Psoas muscle (tissue), 8 donors: ENCODE data around the gene RBM23. TPM values are rescaled to one million over a fixed set of nuclear protein-coding genes. Genes with fewer than 3 reads are reported as not detected.
A peak's percentile ranks its signal among the peaks of the same experiment; 100 is the strongest.

ENCODE experiments used
- ATAC-seq, 4 donors: fragments of 200-7000 bp; cut with Tn5 transposase; one replicate each; pipeline ENCODE4 v1.9.1; 2020; ENCODE audit warnings: moderate library complexity in 3 of 4, mild to moderate bottlenecking in 2 of 4
- DNase-seq, 2 donors: peaks; one replicate each; pipeline ENCODE4 v3.0.0-alpha.2; 2020
- H3K27ac ChIP-seq: fragments of 200-600 bp; one replicate; pipeline ENCODE4 v1.8.0; 2022
- H3K27me3 ChIP-seq, 3 donors: fragments of 200-600 bp in 1 of 3; one replicate each; pipeline versions ENCODE4 v1.6.1 to v1.8.0; 2013 to 2022; ENCODE audit warnings: low read length in 2 of 3, mild to moderate bottlenecking in 2 of 3, moderate library complexity in 1 of 3; ENCODE audit not compliant: insufficient read depth in 3 of 3
- H3K36me3 ChIP-seq, 2 donors: fragments of 200-600 bp in 1 of 2; one replicate each; pipeline versions ENCODE4 v1.6.1 to v1.8.0; 2013 to 2022; ENCODE audit warnings: low read depth in 1 of 2, mild to moderate bottlenecking in 1 of 2, moderate library complexity in 1 of 2; ENCODE audit not compliant: insufficient read depth in 1 of 2
- H3K4me1 ChIP-seq: fragments of 200-600 bp; one replicate; pipeline ENCODE4 v1.8.0; 2022
- H3K4me3 ChIP-seq: fragments of 200-600 bp; one replicate; pipeline ENCODE4 v1.8.0; 2022; ENCODE audit warnings: mild to moderate bottlenecking
- H3K9me3 ChIP-seq: fragments of 200-600 bp; one replicate; pipeline ENCODE4 v1.8.0; 2022
- WGBS, 3 donors: extraction: QIAGEN DNeasy Blood & Tissue Kit; methylation state at CpG; one replicate each; pipeline versions ENCODE4 v1.1.6 to v1.1.7; 2013; 5-methylcytosine and 5-hydroxymethylcytosine counted together
- intact Hi-C, 2 donors: fragments of 100-400 bp; cut with DNase I; formaldehyde crosslinking; loops; one replicate each; pipeline versions ENCODE4 v1.11.0 to v1.14.2; 2022
- polyA plus RNA-seq, 3 donors: library from polyadenylated mRNA; stranded (reverse); fragments of 200-250 nt; gene quantifications; one replicate each; pipeline ENCODE4 v1.2.3, GENCODE V29; 2013
- total RNA-seq, 4 donors: library from RNA; stranded (reverse); fragmentation: NEBNext Ultra II Directional in 2 of 4; extraction: Animal tissue kit (Norgen Biotek cat#: 25700) in 2 of 4; gene quantifications; one replicate each; pipeline versions ENCODE4 v1.2.1 to v1.2.4, GENCODE V29; 2021 to 2023
- TF ChIP-seq, protein P1 (sequence below): fragments of 200-600 bp; IDR thresholded peaks from one replicate; pipeline ENCODE4 v1.8.0; 2022; ENCODE audit warnings: antibody characterized with exemption
- donor health status: healthy with polysubstance abuse.
- donor health status: DM: no; HTN: no; CAD: no; lungs with moderate emphysema.
- donor health status: Bipolar disorder and iron deficiency.
- donor health status: healthy.
- donor health status: DM: yes; HTN: yes; CAD: no.
- donor health status: DM: no; HTN: no; CAD: no.
- donor health status: DM: no; HTN: no; CAD: no.
- donor health status: DM: yes; HTN: yes; CAD: no.

The RBM23 gene
- total and polyA plus RNA-seq, 7 donors, result 18.4 to 42.1 (median 26.7) TPM

DNA sequence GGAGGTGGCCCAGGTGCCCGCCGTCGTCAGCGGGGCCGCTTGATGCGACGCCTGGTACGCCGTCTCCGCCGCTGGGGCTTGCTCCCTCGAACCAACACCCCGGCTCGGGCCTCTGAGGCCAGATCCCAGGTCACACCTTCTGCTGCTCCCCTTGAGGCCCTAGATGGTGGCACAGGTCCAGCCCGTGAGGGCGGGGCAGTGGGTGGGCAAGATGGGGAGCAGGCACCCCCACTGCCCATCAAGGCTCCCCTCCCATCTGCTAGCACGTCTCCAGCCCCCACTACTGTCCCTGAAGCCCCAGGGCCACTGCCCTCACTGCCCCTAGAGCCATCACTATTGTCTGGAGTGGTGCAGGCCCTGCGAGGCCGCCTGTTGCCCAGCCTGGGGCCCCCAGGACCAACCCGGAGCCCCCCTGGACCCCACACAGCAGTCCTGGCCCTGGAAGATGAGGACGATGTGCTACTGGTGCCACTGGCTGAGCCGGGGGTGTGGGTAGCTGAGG is 41.9 kb downstream of the RBM23 start:
- no peak overlapping the region for H3K27ac ChIP-seq
- ATAC-seq (no peak), DNase-seq (no peak)
- peaks cover 5% of the 10 kb centered on the region for H3K4me1 ChIP-seq
- TF ChIP-seq, protein P1, sequence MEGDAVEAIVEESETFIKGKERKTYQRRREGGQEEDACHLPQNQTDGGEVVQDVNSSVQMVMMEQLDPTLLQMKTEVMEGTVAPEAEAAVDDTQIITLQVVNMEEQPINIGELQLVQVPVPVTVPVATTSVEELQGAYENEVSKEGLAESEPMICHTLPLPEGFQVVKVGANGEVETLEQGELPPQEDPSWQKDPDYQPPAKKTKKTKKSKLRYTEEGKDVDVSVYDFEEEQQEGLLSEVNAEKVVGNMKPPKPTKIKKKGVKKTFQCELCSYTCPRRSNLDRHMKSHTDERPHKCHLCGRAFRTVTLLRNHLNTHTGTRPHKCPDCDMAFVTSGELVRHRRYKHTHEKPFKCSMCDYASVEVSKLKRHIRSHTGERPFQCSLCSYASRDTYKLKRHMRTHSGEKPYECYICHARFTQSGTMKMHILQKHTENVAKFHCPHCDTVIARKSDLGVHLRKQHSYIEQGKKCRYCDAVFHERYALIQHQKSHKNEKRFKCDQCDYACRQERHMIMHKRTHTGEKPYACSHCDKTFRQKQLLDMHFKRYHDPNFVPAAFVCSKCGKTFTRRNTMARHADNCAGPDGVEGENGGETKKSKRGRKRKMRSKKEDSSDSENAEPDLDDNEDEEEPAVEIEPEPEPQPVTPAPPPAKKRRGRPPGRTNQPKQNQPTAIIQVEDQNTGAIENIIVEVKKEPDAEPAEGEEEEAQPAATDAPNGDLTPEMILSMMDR, result no peak
- peaks cover 0 to 62% of the 10 kb centered on the region in 2 donors for H3K36me3 ChIP-seq
- H3K9me3 ChIP-seq, result no peaks in the 10 kb centered on the region
- H3K4me3 ChIP-seq, result no peak overlapping the region
- no peaks in the 10 kb centered on the region for H3K27me3 ChIP-seq
- intact Hi-C loops, result no loop called here
- WGBS, 3 donors, result 90 to 94% (median 94%) methylated on average over 21 to 22 of the region's 22 CpGs

DNA sequence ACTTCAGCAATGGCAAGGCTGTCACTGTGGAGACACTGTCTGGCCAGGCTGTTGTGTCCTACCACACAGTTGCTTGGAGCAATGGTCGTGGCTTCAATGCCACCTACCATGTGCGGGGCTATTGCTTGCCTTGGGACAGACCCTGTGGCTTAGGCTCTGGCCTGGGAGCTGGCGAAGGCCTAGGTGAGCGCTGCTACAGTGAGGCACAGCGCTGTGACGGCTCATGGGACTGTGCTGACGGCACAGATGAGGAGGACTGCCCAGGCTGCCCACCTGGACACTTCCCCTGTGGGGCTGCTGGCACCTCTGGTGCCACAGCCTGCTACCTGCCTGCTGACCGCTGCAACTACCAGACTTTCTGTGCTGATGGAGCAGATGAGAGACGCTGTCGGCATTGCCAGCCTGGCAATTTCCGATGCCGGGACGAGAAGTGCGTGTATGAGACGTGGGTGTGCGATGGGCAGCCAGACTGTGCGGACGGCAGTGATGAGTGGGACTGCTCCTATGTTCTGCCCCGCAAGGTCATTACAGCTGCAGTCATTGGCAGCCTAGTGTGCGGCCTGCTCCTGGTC is 43.1 kb downstream of the RBM23 start:
- WGBS, 3 donors, result 94 to 96% (median 94%) methylated on average over 20 of the region's 20 CpGs

DNA sequence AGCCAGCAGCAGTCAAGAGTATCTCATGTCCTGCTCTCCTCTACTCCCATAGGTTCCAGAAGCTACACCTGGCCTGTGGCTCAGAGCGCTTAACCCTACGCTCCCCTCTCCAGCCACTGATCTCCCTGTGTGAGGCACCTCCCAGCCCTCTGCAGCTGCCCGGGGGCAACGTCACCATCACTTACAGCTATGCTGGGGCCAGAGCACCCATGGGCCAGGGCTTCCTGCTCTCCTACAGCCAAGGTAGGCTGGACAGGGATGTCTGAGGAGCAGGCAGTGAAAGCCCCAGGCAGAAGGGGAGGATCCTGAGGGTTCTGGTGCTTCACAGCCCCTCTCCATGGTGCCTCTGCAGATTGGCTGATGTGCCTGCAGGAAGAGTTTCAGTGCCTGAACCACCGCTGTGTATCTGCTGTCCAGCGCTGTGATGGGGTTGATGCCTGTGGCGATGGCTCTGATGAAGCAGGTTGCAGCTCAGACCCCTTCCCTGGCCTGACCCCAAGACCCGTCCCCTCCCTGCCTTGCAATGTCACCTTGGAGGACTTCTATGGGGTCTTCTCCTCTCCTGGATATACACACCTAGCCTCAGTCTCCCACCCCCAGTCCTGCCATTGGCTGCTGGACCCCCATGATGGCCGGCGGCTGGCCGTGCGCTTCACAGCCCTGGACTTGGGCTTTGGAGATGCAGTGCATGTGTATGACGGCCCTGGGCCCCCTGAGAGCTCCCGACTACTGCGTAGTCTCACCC is 43.8 kb downstream of the RBM23 start:
- Histone ChIP-seq H3K36me3 (peaks cover 0 to 62% of the 10 kb centered on the region in 2 donors), H3K9me3 (no peaks in the 10 kb centered on the region), H3K27ac (no peak overlapping the region), H3K4me3 (no peak overlapping the region), H3K27me3 (no peaks in the 10 kb centered on the region), H3K4me1 (peaks cover 14% of the 10 kb centered on the region)
- no peak for DNase-seq
- TF ChIP-seq, protein P1, result no peak
- 95 to 98% (median 96%) methylated on average over 15 of the region's 15 CpGs for WGBS, 3 donors
- intact Hi-C loops, result no loop called here
- no peak for ATAC-seq

More for the DNA sequence above, 43.1 kb downstream of the RBM23 start:
- TF ChIP-seq, protein P1, result no peak
- Histone ChIP-seq H3K27me3 (no peaks in the 10 kb centered on the region), H3K4me3 (no peak overlapping the region), H3K4me1 (peaks cover 7% of the 10 kb centered on the region), H3K36me3 (peaks cover 0 to 62% of the 10 kb centered on the region in 2 donors), H3K27ac (no peak overlapping the region), H3K9me3 (no peaks in the 10 kb centered on the region)
- no peak for ATAC-seq
- DNase-seq, result no peak
- intact Hi-C loops, result no loop called here

DNA sequence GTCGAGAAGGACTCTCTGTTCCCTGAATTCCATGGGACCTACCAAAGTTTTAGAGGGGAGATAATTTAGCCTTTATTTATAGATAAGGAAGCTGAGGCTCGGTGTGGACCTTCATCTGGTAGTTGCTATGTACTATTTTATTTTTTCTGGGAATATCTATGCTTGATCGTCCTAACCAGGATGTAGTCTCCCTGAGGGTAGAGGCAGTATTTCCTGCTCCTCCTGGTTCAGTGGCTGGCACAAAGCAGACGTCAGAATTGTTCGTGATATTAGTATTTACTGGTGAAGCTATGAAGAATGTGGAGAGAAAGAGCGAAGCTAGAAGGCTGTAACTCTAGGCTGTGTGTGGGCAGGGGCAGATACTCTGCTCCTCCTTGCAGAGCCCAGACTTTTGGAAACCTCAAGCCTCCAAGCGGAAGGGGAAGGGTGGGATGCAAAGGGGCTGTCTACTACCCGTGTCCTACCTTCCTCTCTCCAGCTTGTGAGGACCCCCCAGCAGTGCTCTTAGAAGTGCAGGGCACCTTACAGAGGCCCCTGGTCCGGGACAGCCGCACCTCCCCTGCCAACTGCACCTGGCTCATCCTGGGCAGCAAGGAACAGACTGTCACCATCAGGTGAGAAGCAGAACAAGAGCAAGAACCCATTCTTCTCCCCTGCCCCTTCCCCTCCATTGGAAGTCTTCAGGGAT is 46.0 kb downstream of the RBM23 start:
- TF ChIP-seq, protein P1, result no peak
- peak overlapping the region; percentile 100 for H3K27ac ChIP-seq
- no peak for ATAC-seq
- no peaks in the 10 kb centered on the region for H3K9me3 ChIP-seq
- peaks cover 16% of the 10 kb centered on the region for H3K4me1 ChIP-seq
- intact Hi-C loops, result loop anchor here in 1 of 2 donors (2.0 to 5.0 kb wide), 2 partner anchors 28 to 44 kb away; partner anchors contain the start of gene RBM23
- no peaks in the 10 kb centered on the region for H3K27me3 ChIP-seq
- peaks cover 0 to 50% of the 10 kb centered on the region in 2 donors for H3K36me3 ChIP-seq
- peak overlapping the region; percentile 100 for H3K4me3 ChIP-seq
- no peak for DNase-seq
- WGBS, 3 donors, result 52 to 64% (median 53%) methylated on average over 10 of the region's 10 CpGs
